Fibroblast of mammary gland (primary cell): Measurements from ENCODE around the gene GET4.

ENCODE experiments used
- DNase-seq: peaks from one replicate; pipeline ENCODE4 v3.0.0-alpha.2; 2010; ENCODE audit warnings: low read depth
- H3K4me3 ChIP-seq: 2 replicates; pipeline ENCODE4 v1.5.1; 2011; ENCODE audit warnings: low read depth, mild to moderate bottlenecking, low read length, moderate library complexity; ENCODE audit not compliant: control insufficient read depth
- TF ChIP-seq, protein P1 (sequence below): conservative IDR thresholded peaks from 2 replicates; pipeline ENCODE4 v1.5.1; 2011; ENCODE audit warnings: low read depth, low read length, inconsistent platforms; ENCODE audit not compliant: control insufficient read depth, insufficient read depth

The GET4 gene

DNA sequence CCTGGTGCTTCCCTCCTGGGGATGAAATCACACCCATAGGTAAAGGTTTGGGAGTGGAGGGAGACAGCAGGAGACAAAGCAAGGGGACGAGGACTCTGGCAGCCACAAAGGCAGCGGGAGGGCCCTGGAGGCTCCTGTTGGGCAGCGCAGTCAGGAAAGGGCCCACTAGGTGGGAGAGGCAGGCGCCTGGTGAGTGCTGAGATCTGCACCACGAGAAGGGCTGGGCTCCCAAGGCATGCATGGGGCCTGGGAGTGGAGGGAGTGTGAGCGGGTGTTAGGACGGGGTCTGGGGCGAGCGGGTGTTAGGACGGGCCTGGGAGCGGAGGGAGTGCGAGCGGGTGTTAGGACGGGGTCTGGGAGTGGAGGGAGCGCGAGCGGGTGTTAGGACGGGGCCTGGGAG is 13.0 kb downstream of the GET4 start:
- TF ChIP-seq, protein P1, sequence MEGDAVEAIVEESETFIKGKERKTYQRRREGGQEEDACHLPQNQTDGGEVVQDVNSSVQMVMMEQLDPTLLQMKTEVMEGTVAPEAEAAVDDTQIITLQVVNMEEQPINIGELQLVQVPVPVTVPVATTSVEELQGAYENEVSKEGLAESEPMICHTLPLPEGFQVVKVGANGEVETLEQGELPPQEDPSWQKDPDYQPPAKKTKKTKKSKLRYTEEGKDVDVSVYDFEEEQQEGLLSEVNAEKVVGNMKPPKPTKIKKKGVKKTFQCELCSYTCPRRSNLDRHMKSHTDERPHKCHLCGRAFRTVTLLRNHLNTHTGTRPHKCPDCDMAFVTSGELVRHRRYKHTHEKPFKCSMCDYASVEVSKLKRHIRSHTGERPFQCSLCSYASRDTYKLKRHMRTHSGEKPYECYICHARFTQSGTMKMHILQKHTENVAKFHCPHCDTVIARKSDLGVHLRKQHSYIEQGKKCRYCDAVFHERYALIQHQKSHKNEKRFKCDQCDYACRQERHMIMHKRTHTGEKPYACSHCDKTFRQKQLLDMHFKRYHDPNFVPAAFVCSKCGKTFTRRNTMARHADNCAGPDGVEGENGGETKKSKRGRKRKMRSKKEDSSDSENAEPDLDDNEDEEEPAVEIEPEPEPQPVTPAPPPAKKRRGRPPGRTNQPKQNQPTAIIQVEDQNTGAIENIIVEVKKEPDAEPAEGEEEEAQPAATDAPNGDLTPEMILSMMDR, result no peak
- no peak for DNase-seq
- H3K4me3 ChIP-seq, result no peak overlapping the region

DNA sequence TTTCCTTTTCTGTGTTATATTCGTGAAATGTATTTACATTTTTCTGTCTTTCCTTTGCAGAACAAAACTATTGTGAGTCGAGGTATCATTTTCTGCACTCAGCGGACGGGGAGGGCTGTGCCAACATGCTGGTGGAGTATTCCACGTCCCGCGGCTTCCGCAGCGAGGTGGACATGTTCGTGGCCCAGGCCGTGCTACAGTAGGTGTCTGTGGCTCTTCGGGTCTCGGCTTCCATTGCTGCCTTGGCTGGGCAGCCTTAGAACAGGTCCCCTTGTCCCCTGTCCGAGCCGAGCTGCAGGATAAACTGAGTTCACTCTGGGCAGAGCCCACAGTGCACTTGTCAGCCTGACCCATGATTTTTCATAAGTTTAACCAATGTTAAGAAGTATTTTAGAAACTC is 14.5 kb downstream of the GET4 start:
- TF ChIP-seq, protein P1, result no peak
- H3K4me3 ChIP-seq, result no peak overlapping the region
- no peak for DNase-seq

DNA sequence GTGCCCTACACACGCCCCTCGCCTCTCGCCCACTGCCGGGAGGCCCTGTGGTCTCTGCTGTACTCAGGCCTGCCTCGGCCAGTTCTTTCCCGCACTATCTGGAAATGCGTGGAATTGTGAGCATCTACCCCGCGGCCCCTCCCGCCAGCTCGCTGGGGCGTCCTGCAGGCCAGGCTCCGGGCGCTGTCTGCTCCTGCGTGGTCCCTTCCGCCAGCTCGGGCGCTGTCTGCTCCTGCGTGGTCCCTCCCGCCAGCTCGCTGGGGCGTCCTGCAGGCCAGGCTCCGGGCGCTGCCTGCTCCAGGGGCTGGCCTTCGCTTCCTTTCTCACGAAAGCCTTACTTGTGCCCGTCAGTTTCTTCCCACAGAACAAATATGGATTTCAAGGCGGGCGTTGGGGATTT is 14.9 kb downstream of the GET4 start:
- no peak for DNase-seq
- TF ChIP-seq, protein P1, result no peak

DNA sequence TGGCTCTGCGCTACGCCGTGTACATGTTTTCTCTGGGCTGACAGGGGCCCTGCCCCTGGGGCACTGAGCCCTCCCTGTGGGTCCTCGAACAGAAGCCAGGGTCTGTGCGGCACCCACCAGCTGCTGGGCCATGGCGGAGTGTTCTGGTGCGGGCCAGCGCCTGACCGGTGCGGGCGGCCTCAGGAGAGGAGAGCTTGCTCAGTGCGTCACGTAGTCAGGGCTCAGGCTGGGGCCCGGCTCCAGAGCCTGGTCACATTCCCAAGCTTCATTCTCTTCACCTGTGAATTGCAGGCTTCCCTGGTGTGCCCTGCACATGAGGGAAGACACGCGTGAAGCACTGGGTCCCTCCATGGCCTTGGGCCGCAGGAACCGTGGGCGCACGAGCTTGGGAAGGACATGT is 15.5 kb downstream of the GET4 start:
- no peak for DNase-seq
- TF ChIP-seq, protein P1, result no peak
- H3K4me3 ChIP-seq, result no peak overlapping the region

More for the DNA sequence above, 14.9 kb downstream of the GET4 start:
- H3K4me3 ChIP-seq, result no peak overlapping the region

DNA sequence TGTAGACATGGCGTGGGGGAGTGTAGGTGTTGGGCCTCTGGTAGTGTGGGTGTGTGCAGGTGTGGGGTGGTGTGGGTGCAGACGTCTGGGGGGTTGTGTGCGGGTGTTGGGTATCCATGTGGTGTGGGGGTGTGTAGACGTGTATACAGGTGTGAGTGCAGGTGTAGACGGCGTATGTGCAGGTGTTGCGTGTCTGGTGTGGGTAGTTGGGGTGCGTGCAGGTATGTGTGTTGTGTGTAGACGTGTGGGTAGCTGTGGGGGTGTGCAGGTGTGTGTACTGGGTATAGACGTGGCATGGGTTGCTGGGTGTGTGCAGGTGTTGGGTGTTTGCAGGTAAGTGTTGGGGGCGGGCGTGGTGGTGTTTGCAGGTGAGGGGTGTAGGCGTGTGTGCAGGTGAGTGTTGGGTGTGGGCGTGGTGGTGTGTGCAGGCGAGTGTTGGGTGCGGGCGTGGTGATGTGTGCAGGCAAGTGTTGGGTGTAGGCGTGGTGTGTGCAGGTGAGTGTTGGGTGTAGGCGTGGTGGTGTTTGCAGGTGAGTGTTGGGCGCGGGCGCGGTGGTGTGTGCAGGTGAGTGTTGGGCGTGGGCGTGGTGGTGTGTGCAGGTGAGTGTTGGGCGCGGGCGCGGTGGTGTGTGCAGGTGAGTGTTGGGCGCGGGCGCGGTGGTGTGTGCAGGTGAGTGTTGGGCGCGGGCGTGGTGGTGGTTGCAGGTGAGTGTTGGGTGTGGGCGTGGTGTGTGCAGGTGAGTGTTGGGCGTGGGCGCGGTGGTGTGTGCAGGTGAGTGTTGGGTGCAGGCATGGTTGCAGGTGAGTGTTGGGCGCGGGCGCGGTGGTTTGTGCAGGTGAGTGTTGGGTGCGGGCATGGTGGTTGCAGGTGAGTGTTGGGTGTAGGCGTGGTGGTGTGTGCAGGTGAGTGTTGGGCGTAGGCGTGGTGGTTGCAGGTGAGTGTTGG is 16.6 kb downstream of the GET4 start:
- TF ChIP-seq, protein P1, result no peak
- DNase-seq, result no peak
- H3K4me3 ChIP-seq, result no peak overlapping the region

DNA sequence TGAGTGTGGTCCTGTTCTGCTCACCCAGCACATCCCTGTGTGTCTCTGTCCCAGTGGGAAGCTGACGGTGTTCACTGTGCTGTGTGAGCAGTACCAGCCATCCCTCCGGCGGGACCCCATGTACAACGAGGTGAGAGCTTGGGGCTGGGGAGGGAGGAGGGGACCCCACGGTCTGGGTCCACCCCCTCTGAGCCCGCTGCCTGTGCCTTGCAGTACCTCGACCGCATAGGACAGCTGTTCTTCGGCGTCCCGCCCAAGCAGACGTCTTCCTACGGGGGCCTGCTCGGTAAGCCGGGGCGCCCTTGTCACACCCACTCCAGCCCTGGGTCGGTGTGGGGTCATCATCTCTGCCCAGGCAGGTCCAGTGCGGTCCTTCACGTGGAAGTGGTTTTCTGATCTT is 17.3 kb downstream of the GET4 start:
- TF ChIP-seq, protein P1, result no peak
- H3K4me3 ChIP-seq, result no peak overlapping the region
- DNase-seq, result no peak
